ENCODE results near the gene NCOA6. TPM values are rescaled to one million over a fixed set of nuclear protein-coding genes. Genes with fewer than 3 reads are reported as not detected.

The NCOA6 gene
- total and polyA plus RNA-seq, 2 of the 4 experiments (the other 2 are of a cell fraction), result 3.6 to 13.1 TPM

- Histone ChIP-seq H4K91ac (ENCODE audit: insufficient read depth, low read depth, low read length) (no peak overlapping the region), H2AFZ (replicated peaks; ENCODE audit: low read length, poor library complexity) (no peak overlapping the region), H2BK5ac (ENCODE audit: low read depth, low read length, poor library complexity, severe bottlenecking) (no peak overlapping the region), H3K4me3 (ENCODE audit: insufficient read depth, low read depth, low read length) (no peak overlapping the region), H4K20me1 (ENCODE audit: insufficient read depth, low read length) (peaks cover 6% of the 10 kb centered on the region; the same call in 1 of the 2 replicates), H3K79me1 (ENCODE audit: low read depth in 1 of 2, low read length in 2 of 2) (peaks cover 3 to 14% of the 10 kb centered on the region in 2 experiments; a peak in 2 of 4 replicates), H3K27me3 (ENCODE audit: control insufficient read depth, insufficient read depth, low read length) (peaks cover 14% of the 10 kb centered on the region), H3K27ac (ENCODE audit: insufficient read depth, low read length) (no peak overlapping the region), H3K9me1 (ENCODE audit: insufficient read depth, low read length) (0 out of 2 replicates have a peak, but pooled peaks cover 3% of the 10 kb centered on the region), H3K4me2 (ENCODE audit: low read depth, low read length) (no peak overlapping the region), H2AK5ac (ENCODE audit: low read depth, low read length) (no peak overlapping the region), H3K36me3 (ENCODE audit: control insufficient read depth, insufficient read depth, low read length) (no peaks in the 10 kb centered on the region), H4K8ac (ENCODE audit: low read depth in 2 of 2, low read length in 2 of 2) (no peak overlapping the region), H4K5ac (ENCODE audit: low read depth, low read length) (no peak overlapping the region), H3K23ac (ENCODE audit: low read depth, low read length) (no peak overlapping the region), H2BK15ac (ENCODE audit: low read depth, low read length) (no peak overlapping the region), H3K14ac (replicated peaks; ENCODE audit: low read depth, low read length) (no peak overlapping the region), H3K4me1 (ENCODE audit: control insufficient read depth, insufficient read depth, low read length) (no peaks in the 10 kb centered on the region), H3K56ac (ENCODE audit: extremely low read depth, insufficient read depth, low read length) (no peak overlapping the region), H3K9ac (ENCODE audit: low read depth, low read length) (no peak overlapping the region), H2BK120ac (ENCODE audit: low read depth, low read length) (no peak overlapping the region), H2AK9ac (replicated peaks; ENCODE audit: low read depth, low read length, poor library complexity) (no peak overlapping the region), H2BK20ac (ENCODE audit: low read depth, low read length) (no peak overlapping the region), H3K9me3 (ENCODE audit: control insufficient read depth, insufficient read depth, low read length) (no peaks in the 10 kb centered on the region), H3K4ac (ENCODE audit: low read depth, low read length) (no peak overlapping the region), H3K18ac (ENCODE audit: low read depth, low read length) (no peak overlapping the region)
- TF ChIP-seq RAD21 (IDR thresholded peaks at IDR 0.05; ENCODE audit: low read length) (no peak), POLR2A (IDR thresholded peaks at IDR 0.05; ENCODE audit: low read depth, low read length) (no peak), ELK1 (IDR thresholded peaks at IDR 0.05; ENCODE audit: borderline replicate concordance, low read depth, low read length) (no peak)
- intact Hi-C loops (cut with micrococcal nuclease), result no loop called here
- no CpG with 5 or more reads among the region's 3 CpGs for WGBS, 2 experiments (ENCODE audit: extremely low coverage in 2 of 2, insufficient read length in 1 of 2)
- CTCF ChIA-PET, result no interaction called here
- no TSS peak for BruUV-seq (replicated peaks)
- ATAC-seq (ENCODE audit: low read depth) (no peak), DNase-seq (no peak)
- POLR2A ChIA-PET (ENCODE audit: unreplicated experiment), result no interaction called here
- dilution Hi-C loops (cut with HindIII; ENCODE audit: low sequenced_read_pairs, unreplicated experiment), result no loop called here
- in situ Hi-C loops (cut with MboI; ENCODE audit: low sequenced_read_pairs), result loop anchor here (25.0 kb wide), 1 partner anchor 608 kb away; the partner anchor contains the start of gene GDF5
These were observed 3.7 kb upstream of the NCOA6 start for GRCh38 chr20:34829191-34829590.
